Breast epithelium (tissue), 4 donors: ENCODE results near the gene THSD4. TPM values are rescaled to one million over a fixed set of nuclear protein-coding genes. Genes with fewer than 3 reads are reported as not detected.

ENCODE experiments used
- DNase-seq, 2 donors: peaks; one replicate each; pipeline ENCODE4 v3.0.0-alpha.2; 2019; ENCODE audit warnings: low spot score in 2 of 2
- H3K27ac ChIP-seq, 2 donors: fragments of 200-600 bp; sonication (generic) in 1 of 2; one replicate each; pipeline ENCODE4 v1.5.1; 2016 to 2019; ENCODE audit warnings: mild to moderate bottlenecking in 1 of 2
- H3K27me3 ChIP-seq, 2 donors: fragments of 200-600 bp; sonication (generic) in 1 of 2; one replicate each; pipeline versions ENCODE4 v1.5.1 to v1.6.0; 2017 to 2019; ENCODE audit warnings: control low read depth in 1 of 2, mild to moderate bottlenecking in 1 of 2
- H3K36me3 ChIP-seq: fragments of 200-600 bp; one replicate; pipeline ENCODE4 v1.5.1; 2019
- H3K4me1 ChIP-seq, 2 donors: fragments of 200-600 bp; sonication (generic); one replicate each; pipeline ENCODE4 v1.5.1; 2016 to 2019; ENCODE audit warnings: control low read depth in 1 of 2
- H3K4me3 ChIP-seq, 3 donors: fragments of 200-600 bp; sonication (generic); 1 replicate in 2 of 3; 2 replicates in 1 of 3; pipeline ENCODE4 v1.5.1; 2016 to 2019; ENCODE audit warnings: mild to moderate bottlenecking in 3 of 3, moderate library complexity in 2 of 3
- H3K9me3 ChIP-seq, 2 donors: fragments of 200-600 bp; sonication (generic) in 1 of 2; one replicate each; pipeline ENCODE4 v1.5.1; 2016 to 2019; ENCODE audit warnings: control low read depth in 1 of 2
- POLR2A ChIP-seq: fragments of 450-650 bp; IDR thresholded peaks from one replicate; pipeline ENCODE4 v1.6.1; 2016; ENCODE audit warnings: antibody characterized with exemption, mild to moderate bottlenecking, moderate library complexity
- POLR2AphosphoS5 ChIP-seq, 3 donors: sonication (generic); formaldehyde crosslinking; IDR thresholded peaks; one replicate each; pipeline ENCODE4 v1.6.1; 2017; ENCODE audit warnings: antibody characterized with exemption in 3 of 3
- intact Hi-C: fragments of 100-400 bp; cut with DNase I; formaldehyde crosslinking; loops from one replicate; pipeline ENCODE4 v1.15.1; 2023; ENCODE audit warnings: low total_unique reads
- total RNA-seq, 3 donors: library from RNA; depleted of rRNA; stranded (reverse); fragments of >200 nt; gene quantifications; one replicate each; pipeline ENCODE4 v1.1.0, GENCODE V29; 2016
- TF ChIP-seq, protein P1 (sequence below), 3 donors: fragments of 450-650 bp; IDR thresholded peaks; one replicate each; pipeline ENCODE4 v1.5.1; 2016 to 2017; ENCODE audit warnings: antibody characterized with exemption in 3 of 3, mild to moderate bottlenecking in 3 of 3, moderate library complexity in 3 of 3

The THSD4 gene
- total RNA-seq, 3 donors from 2014 or later, result 0.64 to 58.7 (median 41.3) TPM

- DNase-seq, result no peak
- no peak for TF ChIP-seq POLR2A
- TF ChIP-seq, protein P1, sequence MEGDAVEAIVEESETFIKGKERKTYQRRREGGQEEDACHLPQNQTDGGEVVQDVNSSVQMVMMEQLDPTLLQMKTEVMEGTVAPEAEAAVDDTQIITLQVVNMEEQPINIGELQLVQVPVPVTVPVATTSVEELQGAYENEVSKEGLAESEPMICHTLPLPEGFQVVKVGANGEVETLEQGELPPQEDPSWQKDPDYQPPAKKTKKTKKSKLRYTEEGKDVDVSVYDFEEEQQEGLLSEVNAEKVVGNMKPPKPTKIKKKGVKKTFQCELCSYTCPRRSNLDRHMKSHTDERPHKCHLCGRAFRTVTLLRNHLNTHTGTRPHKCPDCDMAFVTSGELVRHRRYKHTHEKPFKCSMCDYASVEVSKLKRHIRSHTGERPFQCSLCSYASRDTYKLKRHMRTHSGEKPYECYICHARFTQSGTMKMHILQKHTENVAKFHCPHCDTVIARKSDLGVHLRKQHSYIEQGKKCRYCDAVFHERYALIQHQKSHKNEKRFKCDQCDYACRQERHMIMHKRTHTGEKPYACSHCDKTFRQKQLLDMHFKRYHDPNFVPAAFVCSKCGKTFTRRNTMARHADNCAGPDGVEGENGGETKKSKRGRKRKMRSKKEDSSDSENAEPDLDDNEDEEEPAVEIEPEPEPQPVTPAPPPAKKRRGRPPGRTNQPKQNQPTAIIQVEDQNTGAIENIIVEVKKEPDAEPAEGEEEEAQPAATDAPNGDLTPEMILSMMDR (IDR thresholded peaks at IDR 0.05), result no peak
- Histone ChIP-seq H3K27me3 (no peaks in the 10 kb centered on the region), H3K9me3 (no peaks in the 10 kb centered on the region), H3K4me3 (no peak overlapping the region), H3K27ac (peak overlapping the region in 1 of 2 donors; percentile 39), H3K4me1 (no peaks in the 10 kb centered on the region), H3K36me3 (no peaks in the 10 kb centered on the region)
- intact Hi-C loops, result no loop called here
These were observed 511.9 kb downstream of the THSD4 start for GRCh38 chr15:71627188-71627587.

DNA sequence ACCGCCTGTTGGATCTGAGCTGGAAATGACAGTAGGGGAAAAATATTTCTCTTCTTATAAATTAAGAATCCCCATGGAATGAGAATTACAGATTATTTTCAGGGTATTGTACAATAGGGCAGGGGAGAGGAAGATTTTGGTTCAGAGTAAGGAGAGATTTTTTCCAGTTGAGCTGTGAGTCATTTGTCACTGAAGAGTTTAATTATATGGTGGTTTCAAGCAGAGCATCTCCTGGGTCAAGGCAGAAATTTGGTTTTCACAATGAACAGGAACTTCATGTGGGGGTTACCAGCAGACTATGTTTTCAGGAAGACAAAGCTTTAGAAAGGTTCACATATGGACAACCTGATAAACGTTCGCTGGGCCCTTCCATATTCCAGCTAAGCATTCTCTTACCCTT is 512.3 kb downstream of the THSD4 start:
- no peaks in the 10 kb centered on the region for H3K27me3 ChIP-seq
- intact Hi-C loops, result no loop called here
- no peaks in the 10 kb centered on the region for H3K4me1 ChIP-seq
- H3K9me3 ChIP-seq, result no peaks in the 10 kb centered on the region
- H3K36me3 ChIP-seq, result no peaks in the 10 kb centered on the region
- H3K27ac ChIP-seq, result peak overlapping the region in 1 of 2 donors; percentile 39
- DNase-seq, result no peak
- no peak for TF ChIP-seq POLR2A
- no peak for TF ChIP-seq POLR2AphosphoS5 (IDR thresholded peaks at IDR 0.05)
- TF ChIP-seq, protein P1 (IDR thresholded peaks at IDR 0.05), result no peak
- H3K4me3 ChIP-seq, result no peak overlapping the region

DNA sequence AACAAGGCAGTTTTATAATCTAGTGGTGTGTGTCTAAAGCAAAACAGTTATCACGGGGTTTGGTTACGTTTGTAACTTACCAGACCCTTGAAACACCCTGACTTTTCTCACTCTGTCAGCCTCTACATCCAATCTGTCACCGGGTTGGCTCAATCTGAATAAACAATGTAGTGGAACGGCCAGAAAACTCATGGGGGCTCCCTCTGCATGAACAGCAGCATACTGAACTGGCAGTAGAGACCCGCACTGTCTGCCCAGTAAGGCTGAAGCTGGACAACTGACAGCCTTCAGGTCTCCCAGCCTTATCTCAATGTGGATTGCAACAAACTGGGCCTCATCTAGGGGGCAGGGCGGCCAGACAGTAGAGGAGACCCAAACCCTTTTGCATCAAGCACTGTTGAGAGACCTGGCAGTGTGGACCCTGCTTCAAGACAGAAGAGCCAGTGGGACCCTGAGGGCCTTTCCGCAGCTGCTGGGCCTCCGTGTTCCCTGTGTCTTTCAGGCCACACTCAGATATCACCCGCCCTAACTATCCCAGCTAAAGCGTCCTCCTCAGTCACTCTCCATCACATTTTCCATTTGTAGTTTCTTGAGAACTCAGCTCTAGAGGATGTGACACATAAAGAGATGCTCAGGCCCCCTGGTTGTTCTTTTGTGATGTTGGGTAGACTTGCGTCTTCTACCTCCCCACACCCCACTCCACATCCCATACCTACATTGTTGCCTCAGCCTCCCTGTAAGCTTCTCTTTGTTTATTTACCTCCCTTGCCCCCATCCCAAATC is 513.9 kb downstream of the THSD4 start:
- Histone ChIP-seq H3K36me3 (no peaks in the 10 kb centered on the region), H3K4me3 (no peak overlapping the region)
- intact Hi-C loops, result no loop called here

DNA sequence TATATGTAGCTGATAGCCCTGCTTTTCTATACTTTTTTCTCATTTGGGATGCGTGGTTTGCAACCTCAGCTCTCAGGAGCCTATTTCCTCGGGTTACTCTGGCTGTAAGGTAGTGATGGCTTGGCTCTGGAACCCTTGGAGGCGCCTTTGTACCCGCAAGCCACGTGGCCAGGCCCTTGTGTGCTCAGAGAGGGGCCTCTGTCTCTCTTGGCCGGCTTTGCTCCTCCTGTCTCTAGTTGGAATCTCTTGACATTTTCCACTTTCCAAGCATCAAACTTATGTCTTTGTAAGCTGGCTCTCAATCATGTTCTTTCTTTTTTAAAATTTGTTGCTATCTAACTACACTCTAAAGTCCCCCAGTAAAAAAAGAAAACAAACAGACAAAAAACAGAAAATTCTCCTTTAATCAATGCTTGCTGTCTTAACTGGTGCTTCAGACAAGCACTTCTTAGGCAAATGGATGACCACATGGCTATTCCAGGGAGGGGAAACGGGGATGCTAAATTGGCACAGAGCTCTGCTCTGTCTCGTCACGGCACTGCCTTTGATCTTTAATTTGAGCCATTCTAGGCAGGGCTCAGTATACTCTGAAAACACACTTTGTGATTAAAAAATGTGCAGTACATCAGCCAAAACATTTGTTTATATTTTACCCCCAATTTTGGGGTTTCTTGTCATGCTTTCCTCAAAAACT is 514.7 kb downstream of the THSD4 start:
- H3K36me3 ChIP-seq, result no peaks in the 10 kb centered on the region
- TF ChIP-seq POLR2AphosphoS5 (IDR thresholded peaks at IDR 0.05), result peak in 1 of 3 donors; percentile 69
- TF ChIP-seq, protein P1 (IDR thresholded peaks at IDR 0.05), result no peak
- H3K9me3 ChIP-seq, result no peaks in the 10 kb centered on the region
- no peak overlapping the region for H3K4me3 ChIP-seq
- no peaks in the 10 kb centered on the region for H3K4me1 ChIP-seq
- peak overlapping the region; percentile 52 to 80 for H3K27ac ChIP-seq
- intact Hi-C loops, result loop anchor here (5.0 kb wide), 1 partner anchor 607 kb away; no protein-coding TSS in a partner anchor
- H3K27me3 ChIP-seq, result no peaks in the 10 kb centered on the region
- no peak for DNase-seq

More for the DNA sequence above, 513.9 kb downstream of the THSD4 start:
- TF ChIP-seq, protein P1 (IDR thresholded peaks at IDR 0.05), result no peak
- TF ChIP-seq POLR2A (no peak), POLR2AphosphoS5 (IDR thresholded peaks at IDR 0.05) (no peak)
- H3K4me1 ChIP-seq, result no peaks in the 10 kb centered on the region
- H3K9me3 ChIP-seq, result no peaks in the 10 kb centered on the region
- no peaks in the 10 kb centered on the region for H3K27me3 ChIP-seq
- no peak for DNase-seq
- H3K27ac ChIP-seq, result peak overlapping the region; percentile 38 to 52

DNA sequence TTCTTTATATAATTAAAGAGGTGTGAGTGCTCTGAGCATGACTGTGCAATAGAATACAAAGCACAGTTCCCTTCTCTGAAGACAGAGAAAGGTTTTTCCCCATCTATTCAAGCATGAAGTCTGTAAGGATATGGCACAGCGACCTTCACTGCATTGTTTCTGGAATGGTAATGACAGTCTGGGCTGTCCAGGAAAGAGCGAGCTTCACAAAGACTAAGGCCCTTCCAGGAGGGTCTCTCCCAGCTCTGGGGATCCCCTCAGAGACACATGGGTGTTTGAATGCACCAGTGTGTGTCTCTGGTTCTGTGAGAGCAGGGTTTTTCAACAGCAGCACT is 515.2 kb downstream of the THSD4 start:
- no peak overlapping the region for H3K4me3 ChIP-seq
- DNase-seq, result no peak
- intact Hi-C loops, result loop anchor here (5.0 kb wide), 1 partner anchor 607 kb away; no protein-coding TSS in a partner anchor
- no peaks in the 10 kb centered on the region for H3K27me3 ChIP-seq
- peak overlapping the region; percentile 37 to 80 for H3K27ac ChIP-seq
- no peaks in the 10 kb centered on the region for H3K9me3 ChIP-seq
- TF ChIP-seq POLR2A (no peak), POLR2AphosphoS5 (IDR thresholded peaks at IDR 0.05) (no peak)
- TF ChIP-seq, protein P1 (IDR thresholded peaks at IDR 0.05), result no peak
- H3K4me1 ChIP-seq, result no peaks in the 10 kb centered on the region
- no peaks in the 10 kb centered on the region for H3K36me3 ChIP-seq
